Cortex of kidney (tissue), 1 donor: Measurements from ENCODE around the gene SUGP2.

ENCODE experiments used
- DNase-seq: peaks from one replicate; lab custom pipeline; 2025; lab: John Stamatoyannopoulos, UW

Gene SUGP2

DNA sequence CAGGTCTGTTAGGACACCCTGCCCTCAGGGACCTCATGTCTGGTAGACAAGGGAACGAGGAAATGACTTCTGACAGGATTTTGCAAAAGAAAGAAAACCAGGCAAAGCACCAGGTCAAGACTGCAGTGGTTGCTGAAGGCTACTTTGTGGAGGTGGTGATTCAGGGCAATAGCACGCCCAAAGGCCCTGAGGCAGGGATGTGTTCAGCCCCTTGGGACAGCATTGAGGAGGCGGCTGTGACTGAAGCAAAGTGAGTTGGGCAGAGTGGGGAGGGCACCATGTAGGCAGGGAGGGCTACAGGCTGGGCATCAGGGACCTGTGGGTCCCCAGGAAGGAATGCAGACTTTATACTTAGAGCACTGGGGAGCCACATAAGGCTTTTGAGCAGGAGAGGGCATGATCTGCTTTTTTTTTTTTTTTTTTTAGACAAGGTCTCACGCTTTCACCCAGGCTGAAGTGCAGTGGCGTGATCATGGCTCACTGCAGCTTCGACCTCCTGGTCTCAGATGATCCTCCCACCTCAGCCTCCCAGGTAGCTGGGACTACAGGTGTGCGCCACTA lies 81.5 kb downstream of the SUGP2 start:
- no peak for DNase-seq

DNA sequence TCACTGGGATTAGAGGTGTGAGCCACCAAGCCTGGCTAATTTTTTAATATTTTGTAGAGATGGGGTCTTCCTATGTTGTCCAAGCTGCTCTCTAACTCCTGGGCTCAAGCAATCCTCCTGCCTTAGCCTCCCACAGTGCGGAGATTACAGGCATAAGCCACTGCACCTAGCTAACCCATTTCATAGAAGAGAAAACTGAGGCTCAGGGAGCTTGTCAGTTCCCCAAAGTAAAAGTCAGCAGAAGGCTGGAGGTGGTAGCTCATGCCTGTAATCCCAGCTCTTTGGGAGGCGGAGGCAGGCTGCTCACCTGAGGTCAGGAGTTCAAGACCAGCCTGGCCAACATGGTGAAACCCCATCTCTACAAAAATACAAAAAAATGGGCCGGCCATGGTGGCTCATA lies 83.5 kb downstream of the SUGP2 start:
- DNase-seq = no peak

DNA sequence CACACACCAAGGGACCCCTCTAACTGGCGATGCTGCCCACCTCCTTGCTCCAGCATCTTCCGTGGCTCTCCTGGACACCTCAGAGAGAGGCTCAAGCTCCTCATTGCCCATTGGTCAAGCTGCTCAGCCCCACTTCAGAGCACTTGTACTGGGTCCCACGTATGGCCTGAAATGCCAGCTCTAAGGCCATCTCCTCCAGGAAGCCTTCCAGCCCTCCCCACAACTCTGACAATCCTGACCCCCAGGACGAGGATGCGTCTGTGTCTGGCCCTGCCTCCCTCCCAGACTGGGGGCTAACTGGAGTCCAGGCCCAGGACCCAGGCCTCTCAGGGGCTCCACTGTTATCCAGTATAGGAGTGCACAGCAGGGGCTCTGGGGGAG lies 84.4 kb downstream of the SUGP2 start:
- no peak for DNase-seq

DNA sequence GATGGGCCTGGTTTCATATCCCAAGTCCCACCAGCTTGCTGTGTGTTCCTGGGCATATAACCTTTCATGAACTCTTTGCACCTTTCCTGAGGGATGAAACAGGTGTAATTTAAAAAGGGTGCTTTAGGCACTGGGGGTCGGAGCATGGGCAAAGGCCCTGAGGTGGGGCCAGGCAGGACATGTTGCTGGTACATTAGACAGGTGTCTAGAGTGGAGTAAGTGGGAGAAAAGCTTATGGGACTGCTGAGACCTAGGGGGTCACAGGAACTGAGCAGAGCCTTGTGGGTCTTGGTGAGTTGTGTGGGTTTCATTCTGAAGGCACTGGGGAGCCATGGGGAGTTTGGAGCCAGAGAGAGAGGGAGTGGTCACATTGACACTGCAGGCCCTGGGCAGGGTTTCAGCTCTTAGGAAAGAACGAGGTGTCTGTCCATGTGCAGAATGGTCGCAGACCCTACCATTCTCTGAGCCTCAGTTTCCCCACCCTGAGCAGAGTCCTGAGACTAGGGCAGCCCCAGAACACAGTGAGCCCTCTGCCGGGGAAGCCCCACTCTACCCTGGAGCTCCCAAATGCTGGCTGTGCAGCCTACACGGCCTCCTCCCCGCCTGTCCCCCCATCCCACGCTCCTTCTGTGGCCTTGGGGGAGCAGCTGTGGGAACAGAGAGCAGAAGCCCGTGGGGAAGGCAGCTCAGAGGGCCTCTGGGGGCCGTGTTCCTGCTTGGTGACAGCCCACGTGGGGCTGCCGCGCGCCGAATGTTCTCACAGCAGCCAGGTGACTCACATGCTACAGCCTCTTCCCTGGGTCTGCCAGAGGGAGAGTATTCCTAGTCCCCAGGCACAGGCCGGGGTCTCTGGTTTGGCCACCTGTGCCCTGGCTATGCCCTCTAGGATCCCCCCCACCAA lies 85.0 kb downstream of the SUGP2 start:
- no peak for DNase-seq

DNA sequence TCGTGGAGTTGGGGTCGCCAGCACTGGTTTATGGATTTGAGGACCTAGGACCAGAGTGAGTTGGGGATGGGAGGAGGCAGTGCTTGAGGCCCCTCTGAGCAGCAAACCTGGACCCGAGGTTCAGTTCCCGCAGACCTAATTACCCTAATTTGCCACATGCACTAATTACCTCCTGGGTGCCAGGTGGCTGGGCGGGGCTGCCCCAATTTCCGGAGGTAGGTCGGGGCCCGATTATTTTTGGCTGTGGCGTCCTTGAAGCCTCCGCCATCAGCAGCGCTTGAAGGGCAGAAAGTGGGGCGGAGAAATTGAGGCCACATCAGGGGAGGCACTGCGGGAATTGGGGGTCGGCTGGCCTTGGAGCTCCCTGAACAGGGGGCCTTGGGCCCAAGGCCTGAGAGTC lies 86.4 kb downstream of the SUGP2 start:
- no peak for DNase-seq

DNA sequence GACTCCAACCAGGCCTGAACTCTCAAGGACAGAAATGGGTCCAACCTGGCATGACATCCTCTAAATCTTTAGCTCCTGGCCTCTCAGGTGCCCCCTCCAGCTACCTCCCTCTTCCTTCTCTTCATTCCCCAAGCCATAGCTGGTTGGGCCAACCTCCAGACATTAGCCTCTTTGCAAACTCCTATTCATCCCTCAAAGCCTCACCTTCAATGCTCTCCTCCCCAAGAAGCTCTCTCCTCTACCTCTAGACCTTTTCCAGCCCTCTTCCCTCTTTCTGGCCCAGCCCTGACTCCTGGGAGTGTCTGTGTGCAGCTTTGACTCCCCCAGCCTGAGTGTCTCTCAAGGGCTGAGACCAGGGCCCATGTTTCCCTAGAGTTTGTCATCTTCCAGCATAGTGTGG lies 87.0 kb downstream of the SUGP2 start:
- no peak for DNase-seq

DNA sequence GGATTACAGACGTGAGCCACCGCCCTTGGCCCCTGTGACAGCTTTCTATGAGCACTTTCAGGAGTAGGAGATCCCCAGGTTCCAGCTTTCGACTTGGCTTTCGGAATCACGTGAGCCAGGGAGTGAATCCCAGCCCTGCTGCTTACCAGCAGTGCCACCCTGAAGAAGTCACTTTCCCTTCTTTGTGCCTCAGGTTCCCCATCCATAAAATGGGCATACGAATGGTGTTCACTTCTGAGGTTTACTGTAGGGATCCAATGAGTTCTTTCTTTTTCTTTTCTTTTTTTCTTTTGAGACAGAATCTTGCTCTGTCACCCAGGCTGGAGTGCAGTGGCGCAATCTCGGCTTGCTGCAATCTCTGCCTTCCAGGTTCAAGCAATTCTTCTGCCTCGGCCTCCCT lies 88.0 kb downstream of the SUGP2 start:
- DNase-seq = no peak

DNA sequence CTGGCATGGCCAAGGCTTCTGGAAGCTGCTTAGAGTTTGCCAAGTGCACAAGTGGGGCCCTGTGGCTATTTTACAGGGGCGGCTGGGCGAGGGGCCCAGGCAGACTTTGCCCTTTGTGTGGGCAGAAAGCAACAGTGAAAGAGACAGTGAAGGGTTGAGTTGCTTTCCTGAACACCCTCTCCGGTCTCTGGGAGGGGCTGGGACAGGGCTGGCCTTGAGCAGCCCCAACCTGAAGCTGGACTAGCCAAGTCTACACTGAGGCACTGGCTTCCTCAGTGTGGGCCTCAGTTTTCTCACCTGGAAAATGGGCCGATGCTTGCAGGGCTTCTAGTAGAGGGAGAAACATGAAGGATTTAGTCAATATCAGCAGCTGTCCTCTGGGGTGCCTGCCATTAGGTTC lies 89.9 kb downstream of the SUGP2 start:
- no peak for DNase-seq

DNA sequence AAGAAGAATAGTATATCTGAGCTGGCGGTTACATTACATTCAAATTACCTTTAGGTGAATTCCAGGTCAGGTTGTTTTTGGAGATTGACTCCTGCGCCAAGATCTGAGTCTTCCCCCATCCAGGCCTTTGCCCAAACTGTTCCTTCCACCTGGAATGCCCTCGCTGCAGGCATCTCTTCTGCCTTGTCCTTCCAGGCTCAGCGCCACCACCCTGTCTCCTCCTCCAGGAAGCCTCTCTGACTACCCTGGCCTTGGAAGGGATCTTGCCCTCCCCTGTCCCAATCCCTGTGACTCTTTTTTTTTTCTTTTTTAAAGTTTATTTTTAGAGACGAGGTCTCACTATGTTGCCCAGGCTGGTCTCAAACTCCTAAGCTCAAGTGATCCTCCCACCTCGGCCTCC lies 90.6 kb downstream of the SUGP2 start:
- DNase-seq = no peak

DNA sequence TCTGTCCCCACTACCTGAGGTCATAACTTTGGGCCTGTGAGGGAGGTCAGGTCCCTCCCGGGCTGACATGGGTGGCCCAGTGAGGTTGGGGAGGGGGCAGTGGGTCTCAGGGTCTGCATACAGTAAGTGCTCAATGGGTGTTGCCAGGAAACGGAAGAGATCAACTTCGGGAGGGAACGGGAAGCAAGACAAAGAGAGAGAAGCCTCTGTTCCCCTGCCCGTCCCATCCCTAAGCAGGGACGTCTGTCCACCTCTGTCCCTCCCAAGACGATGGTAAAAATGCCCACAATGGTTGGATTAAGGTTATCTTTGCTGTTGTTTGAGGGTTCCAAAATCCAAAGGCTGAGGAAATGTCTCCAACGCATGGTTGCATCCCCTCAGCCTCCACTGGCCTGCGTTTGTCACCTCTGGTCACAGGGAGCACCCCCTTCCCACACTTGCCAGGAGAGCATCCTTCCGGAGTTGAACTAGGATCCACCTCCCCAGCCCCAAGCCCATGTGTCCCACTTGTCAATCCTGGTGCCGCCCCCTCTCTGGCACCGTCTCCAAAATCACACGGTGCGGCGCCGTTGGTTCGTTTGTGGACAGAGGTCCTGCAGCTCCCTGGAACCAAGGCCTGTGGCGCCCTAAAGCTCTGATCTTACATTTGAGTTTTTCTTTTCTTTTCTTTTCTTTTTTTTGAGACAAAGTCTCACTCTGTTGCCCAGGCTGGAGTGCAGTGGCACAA lies 91.5 kb downstream of the SUGP2 start:
- DNase-seq = no peak
